Suppressor macrophage treated with lipopolysaccharide for 1 hour (primary cell): Measurements from ENCODE around the gene GABBR1.
"Not testable (repeated sequence)": the region's sequence is repeated elsewhere in the genome, so short reads cannot be mapped to it uniquely, and the experiment has no call there.

Experiments used
- DNase-seq, 3 donors: peaks; one replicate each; pipeline ENCODE4 v3.0.0-alpha.2; 2020 to 2022

GABBR1 gene

DNA sequence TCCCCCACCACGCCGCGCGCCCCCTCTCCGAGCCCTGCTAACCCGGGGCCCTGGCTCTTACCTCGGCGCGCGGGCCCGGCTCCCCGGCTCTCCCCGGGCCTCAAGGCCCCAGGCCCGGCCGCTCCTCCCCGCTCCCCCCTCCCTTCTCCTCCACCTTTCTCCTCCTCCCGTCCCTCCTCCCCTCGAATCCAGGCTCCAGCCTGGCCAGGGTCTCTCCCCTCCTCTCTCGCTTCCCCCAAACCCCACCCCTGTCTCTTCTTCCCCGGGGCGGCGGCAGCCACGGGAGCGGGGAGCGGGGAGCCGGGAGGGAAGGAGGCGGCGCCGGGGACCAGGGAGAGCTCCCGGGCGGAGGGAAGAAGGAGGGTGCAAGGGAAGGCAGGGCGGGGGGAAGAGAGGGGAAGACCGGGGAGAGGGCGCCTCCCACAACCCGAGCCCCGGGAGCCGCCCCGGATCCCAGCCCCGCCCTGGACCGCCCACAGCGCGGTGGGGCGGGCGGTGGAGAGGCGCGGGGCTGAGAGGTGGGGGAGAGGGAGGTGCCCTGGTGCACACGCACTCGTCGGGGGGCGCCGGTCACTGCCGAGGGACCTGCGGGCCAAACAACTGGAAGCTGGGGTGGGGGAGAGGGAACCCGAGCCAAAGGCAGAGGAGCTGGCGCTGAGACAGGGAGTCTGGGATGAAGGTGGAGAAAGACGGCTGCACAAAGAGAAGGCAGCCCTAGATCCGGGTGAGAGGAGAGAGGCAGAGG is at the start of gene GABBR1:
TSS of gene GABBR1 (minus strand) at position 395 of the 745 bp plus-strand sequence. CDS start 798 bp downstream, outside the sequence.
- DNase-seq = peak; percentile 76 to 95 (median 89)

DNA sequence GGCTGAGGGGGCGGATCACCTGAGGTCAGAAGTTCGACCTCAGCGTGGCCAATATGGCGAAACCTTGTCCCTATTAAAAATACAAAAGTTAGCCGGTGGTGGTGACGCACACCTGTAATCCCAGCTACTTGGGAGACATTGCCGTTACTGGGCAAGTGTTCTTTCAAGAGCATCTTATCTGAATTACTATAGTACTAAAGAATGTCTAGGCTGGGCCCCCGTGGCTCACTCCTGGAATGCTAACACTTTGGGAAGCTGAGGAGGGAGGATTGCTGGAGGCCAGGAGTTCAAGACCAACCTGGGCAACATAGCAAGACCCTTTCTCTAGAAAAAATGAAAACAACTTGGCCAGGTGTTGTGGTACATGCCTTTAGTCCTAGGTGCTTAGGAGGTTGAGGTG is 48.8 kb upstream of the GABBR1 start:
- no peak for DNase-seq

DNA sequence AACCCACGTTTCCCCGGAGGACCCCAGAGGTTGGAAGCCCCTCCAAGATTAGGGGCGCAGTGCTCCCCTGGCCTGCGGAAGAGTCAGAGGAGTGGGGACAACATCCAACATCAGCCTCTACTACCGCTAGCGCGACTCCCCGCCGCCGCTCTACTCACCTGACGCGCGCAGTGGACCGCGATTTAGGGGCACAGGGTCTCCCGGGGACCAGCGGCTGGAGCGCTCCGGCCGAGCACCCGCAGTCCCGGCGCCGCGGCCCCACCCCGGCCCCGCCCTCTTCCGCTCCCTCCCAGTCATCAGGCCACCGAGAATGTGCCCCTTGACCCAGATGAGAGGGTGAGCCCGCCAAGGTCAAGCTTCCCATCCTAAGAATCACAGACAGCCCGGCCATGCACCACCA is 47.9 kb upstream of the GABBR1 start, which contains the start of gene ZFP57:
TSS of gene ZFP57 (minus strand) at position 249 of the 400 bp plus-strand sequence. CDS start 4,149 bp downstream, outside the sequence.
- DNase-seq = no peak

- no peak for DNase-seq
Observed at GRCh38 chr6:29680416-29680815, 47.4 kb upstream of the GABBR1 start.

DNA sequence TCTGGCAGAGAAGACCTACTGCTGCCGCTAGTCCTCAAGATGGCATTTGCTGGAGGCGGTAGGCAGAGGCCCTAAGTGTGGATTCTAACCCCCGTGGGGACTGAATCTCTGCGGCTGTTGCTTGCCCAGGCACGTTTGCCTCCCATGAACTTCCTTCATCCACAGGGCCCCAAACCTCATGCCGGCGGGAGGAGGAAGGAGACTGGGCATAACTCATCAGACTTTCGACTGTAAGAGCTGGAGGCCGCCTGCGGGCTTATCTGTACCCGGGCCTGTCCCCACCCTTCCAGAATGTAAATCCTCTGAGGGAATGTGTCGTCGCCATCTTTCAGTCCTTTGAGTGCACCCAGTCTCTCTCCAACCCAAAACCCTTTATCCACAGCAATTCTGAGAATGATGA is 47.0 kb upstream of the GABBR1 start:
- no peak for DNase-seq

- no peak for DNase-seq
Observed at GRCh38 chr6:29678114-29678513, 45.1 kb upstream of the GABBR1 start.

GRCh38 chr6:29676981-29677601 is 44.1 kb upstream of the GABBR1 start:
- DNase-seq = peak; percentile 35 to 45 (median 37)

DNA sequence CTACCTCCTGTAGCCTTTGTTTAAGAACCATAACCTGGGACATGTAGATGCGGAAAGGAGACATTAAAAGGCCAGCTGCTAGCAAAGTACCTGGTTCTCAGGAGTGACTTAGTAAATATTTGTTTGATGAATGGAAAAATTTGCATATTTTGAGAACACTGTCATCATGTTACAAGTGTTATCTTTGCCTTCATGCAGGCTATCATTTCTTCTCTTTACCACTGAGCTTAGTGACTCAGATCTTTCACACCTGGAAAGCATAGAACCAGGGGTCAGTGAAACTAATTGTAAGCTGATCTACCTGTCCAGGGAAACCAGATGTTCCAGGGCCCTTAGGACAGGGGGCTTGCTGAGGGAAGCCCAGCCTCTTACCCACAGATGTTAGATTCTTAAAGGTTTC is 42.6 kb upstream of the GABBR1 start:
- no peak for DNase-seq

GRCh38 chr6:29674008-29674407 is 41.0 kb upstream of the GABBR1 start:
- DNase-seq = no peak

DNA sequence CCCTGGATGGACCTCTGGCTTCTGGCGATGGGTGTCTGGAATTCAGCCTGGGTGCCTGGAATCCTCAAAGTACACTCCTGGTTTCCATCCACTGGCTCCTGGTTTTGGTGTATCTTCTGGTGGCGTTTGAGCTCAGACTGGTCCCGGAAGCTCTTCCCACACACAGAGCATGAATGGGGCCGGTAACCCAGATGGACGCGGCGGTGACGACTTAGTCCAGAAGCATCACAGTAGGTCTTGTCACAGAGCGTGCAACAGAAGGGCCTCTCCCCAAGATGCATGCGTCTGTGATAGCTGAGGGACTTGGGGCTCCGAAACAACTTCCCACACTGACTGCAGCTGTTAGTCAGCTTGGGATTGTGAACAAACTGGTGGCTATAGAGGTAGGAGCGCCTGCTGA is 40.2 kb upstream of the GABBR1 start:
- no peak for DNase-seq

DNA sequence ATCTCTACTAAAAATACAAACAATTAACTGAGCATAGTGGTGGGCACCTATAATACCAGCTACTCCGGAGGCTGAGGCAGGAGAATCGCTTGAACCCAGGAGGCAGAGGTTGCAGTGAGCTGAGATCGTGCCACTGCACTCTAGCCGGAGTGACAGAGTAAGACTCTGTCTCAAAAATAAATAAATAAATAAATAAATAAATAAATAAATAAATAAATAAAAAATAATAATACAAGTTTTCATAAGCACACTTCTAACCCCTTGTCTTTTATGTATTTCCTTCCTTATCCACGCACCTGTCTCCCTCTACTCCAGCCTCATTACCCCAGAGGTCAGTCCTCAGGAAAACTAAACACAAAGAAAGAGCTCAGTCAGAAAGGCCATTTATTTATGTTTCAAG is 39.1 kb upstream of the GABBR1 start:
- not testable (repeated sequence) for DNase-seq

- no peak for DNase-seq
Observed at GRCh38 chr6:29671026-29671425, 38.0 kb upstream of the GABBR1 start.

DNA sequence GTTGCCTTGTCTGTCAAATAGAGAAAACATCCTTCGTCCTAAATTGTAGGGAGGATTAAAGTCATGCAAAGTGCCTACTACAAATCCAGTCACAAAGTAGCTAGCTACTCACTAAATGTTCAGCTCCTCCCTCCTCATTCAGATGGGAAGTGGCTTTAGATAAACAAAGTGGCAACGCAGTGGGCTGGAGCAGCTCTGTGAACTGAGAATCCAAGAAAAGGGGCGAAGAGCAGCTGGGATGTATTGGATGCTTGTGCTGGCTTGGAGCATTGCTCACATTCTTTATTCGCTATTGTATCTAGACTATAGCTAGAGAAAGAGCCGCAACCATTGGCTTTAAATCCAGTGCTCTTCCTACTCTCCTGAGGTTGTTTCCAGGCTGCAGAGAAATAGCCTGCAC is 34.2 kb upstream of the GABBR1 start:
- DNase-seq = no peak

- no peak for DNase-seq
Observed at GRCh38 chr6:29666826-29667130, 33.8 kb upstream of the GABBR1 start.

- peak in 2 of 3 donors; percentile 25 to 33 for DNase-seq
Observed at GRCh38 chr6:29665942-29666825, 33.2 kb upstream of the GABBR1 start.

GRCh38 chr6:29663300-29664042 is 30.5 kb upstream of the GABBR1 start:
- DNase-seq = no peak

GRCh38 chr6:29661502-29662141 is 28.6 kb upstream of the GABBR1 start:
- DNase-seq = not testable (repeated sequence)

GRCh38 chr6:29661071-29661470 is 28.1 kb upstream of the GABBR1 start:
- DNase-seq = no peak

DNA sequence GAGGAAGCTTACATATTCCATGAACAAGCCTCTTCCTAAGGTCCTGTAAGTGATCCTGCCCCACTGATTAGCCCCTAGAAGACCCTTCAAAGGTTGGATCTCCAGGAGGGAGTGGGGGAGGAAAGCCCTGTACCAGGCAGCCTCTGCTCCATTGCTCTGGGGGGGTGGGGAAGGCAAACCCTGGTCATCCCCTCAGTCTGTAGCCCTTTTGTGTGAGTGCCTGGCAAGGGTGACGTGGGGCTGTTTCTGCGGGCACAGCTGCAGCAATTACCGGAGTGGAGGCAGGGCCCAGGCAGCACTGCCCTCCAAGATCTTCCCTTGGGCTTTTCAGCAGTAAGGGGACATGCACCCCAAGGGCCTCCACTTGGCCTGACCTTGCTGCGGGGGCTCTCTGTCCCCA is 23.8 kb upstream of the GABBR1 start, which contains the start of gene MOG:
TSS of gene MOG (plus strand) at position 295 of the 400 bp plus-strand sequence. CDS start 118 bp downstream, outside the sequence.
- DNase-seq = no peak

GRCh38 chr6:29656157-29656556 is 23.2 kb upstream of the GABBR1 start:
- no peak for DNase-seq

DNA sequence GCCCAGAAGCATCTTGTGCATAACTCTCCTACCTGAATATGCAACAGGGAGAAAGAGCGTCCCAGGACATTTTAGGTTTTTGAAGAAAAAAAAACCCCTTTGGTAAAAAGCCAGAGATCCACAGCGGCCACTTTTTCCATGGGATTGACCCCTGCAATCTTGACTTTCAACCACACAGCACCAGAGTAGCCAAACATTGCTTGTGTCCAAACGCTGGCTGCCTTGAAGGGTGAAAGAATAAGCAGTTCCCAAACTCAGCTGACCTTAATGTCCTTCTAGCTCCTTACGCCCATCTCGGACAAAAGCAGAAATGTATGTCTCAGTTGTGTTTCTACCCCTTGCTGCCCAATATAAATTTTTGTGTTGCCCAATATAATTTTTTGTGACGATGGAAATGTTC is 22.7 kb upstream of the GABBR1 start:
- no peak for DNase-seq

DNA sequence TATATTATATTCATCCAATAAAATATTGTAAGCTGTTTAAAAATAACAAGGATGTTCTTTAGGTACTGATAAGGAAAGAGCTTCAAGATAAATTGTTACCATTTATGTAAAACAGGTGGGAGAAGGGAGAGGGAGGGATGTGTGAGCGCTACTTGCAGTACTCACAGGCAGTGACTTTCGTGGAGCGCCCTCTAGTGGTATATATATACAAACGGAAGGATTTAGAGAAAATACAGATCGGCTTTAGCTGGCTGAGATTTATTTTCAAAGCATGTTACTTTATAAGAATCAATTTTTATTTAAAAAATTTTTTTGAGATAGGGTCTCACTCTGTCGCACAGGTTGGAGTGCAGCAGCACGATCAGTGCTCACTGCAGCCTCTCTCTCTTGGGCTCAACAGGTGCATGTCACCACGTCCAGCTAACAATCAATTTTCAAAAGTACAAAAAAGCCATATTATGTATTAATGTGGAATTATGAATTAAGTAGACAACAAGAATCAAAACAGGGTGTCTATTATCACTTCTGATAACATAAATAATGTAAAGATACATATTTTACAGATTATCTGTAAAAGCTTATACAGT is 20.6 kb upstream of the GABBR1 start:
- DNase-seq = peak; percentile 81 to 85 (median 85)
